Heart left ventricle (tissue), 16 donors: ENCODE data around the gene TMEM135. TPM values are rescaled to one million over a fixed set of nuclear protein-coding genes. Genes with fewer than 3 reads are reported as not detected.

Experiments used
- ATAC-seq, 4 donors: fragments of 200-7000 bp; cut with Tn5 transposase; one replicate each; pipeline ENCODE4 v1.9.1; 2020 to 2022; ENCODE audit warnings: moderate library complexity in 4 of 4, mild to moderate bottlenecking in 3 of 4, moderate number of reproducible peaks in 1 of 4
- DNase-seq, 5 donors: peaks; one replicate each; pipeline ENCODE4 v3.0.0-alpha.2; 2020
- H3K27ac ChIP-seq, 12 donors: fragments of 200-600 bp; sonication (generic) in 4 of 12; one replicate each; pipeline versions ENCODE4 v1.5.0 to v1.8.0; 2016 to 2022; ENCODE audit warnings: mild to moderate bottlenecking in 2 of 12
- H3K27me3 ChIP-seq, 9 donors: fragments of 200-600 bp; sonication (generic) in 2 of 9; one replicate each; pipeline versions ENCODE4 v1.5.1 to v1.8.0; 2016 to 2022; ENCODE audit warnings: mild to moderate bottlenecking in 3 of 9
- H3K36me3 ChIP-seq, 9 donors: fragments of 200-600 bp; sonication (generic) in 2 of 9; one replicate each; pipeline versions ENCODE4 v1.5.0 to v1.8.0; 2018 to 2022; ENCODE audit warnings: mild to moderate bottlenecking in 2 of 9
- H3K4me1 ChIP-seq, 12 donors: fragments of 200-600 bp; sonication (generic) in 4 of 12; one replicate each; pipeline versions ENCODE4 v1.5.0 to v1.8.0; 2016 to 2022; ENCODE audit warnings: mild to moderate bottlenecking in 3 of 12
- H3K4me3 ChIP-seq, 12 donors: fragments of 200-600 bp; sonication (generic) in 4 of 12; one replicate each; pipeline versions ENCODE4 v1.5.0 to v1.8.0; 2017 to 2022; ENCODE audit warnings: mild to moderate bottlenecking in 9 of 12, moderate library complexity in 4 of 12
- H3K9me3 ChIP-seq, 12 donors: fragments of 200-600 bp; sonication (generic) in 4 of 12; one replicate each; pipeline versions ENCODE4 v1.5.0 to v1.8.0; 2016 to 2022; ENCODE audit warnings: mild to moderate bottlenecking in 1 of 12
- CTCF ChIP-seq, 12 donors: fragments of 200-600 bp; sonication (generic) in 4 of 12; IDR thresholded peaks; one replicate each; pipeline versions ENCODE4 v1.5.0 to v1.8.0; 2018 to 2022; ENCODE audit warnings: antibody characterized with exemption in 12 of 12, mild to moderate bottlenecking in 5 of 12
- POLR2A ChIP-seq, 2 donors: fragments of 450-650 bp; IDR thresholded peaks; one replicate each; pipeline ENCODE4 v1.6.1; 2017; ENCODE audit warnings: antibody characterized with exemption in 2 of 2, mild to moderate bottlenecking in 2 of 2, moderate library complexity in 2 of 2
- WGBS, 4 donors: extraction: QIAGEN DNeasy Blood & Tissue Kit in 2 of 4; methylation state at CpG; one replicate each; pipeline versions ENCODE4 v1.1.5 to v1.1.7; 2013 to 2018; 5-methylcytosine and 5-hydroxymethylcytosine counted together
- intact Hi-C, 10 donors: fragments of 100-400 bp; cut with DNase I; formaldehyde crosslinking; loops; one replicate each; pipeline versions ENCODE4 v1.11.1 to v1.14.2; 2022
- polyA plus RNA-seq, 2 donors: library from polyadenylated mRNA; stranded (reverse); fragments of 200-250 nt; gene quantifications; one replicate each; pipeline ENCODE4 v1.2.3, GENCODE V29; 2013
- total RNA-seq, 9 donors: library from RNA; depleted of rRNA in 2 of 9; stranded (reverse); fragments of >200 nt in 2 of 9; fragmentation: NEBNext Ultra II Directional in 3 of 9; extraction: Animal tissue kit (Norgen Biotek cat#: 25700) in 3 of 9; gene quantifications; one replicate each; pipeline versions ENCODE4 v1.1.0 to v1.2.4, GENCODE V29; 2016 to 2023
- donor health status: ischemic (EF 13 %, LVEDD 7.1; RV severe dilation, severe dysfunction).
- donor health status: healthy with polysubstance abuse.
- donor health status: DM: no; HTN: yes; CAD: no.
- donor health status: DM: no; HTN: no; CAD: no.
- donor health status: ischemic (EF 25% LVEDD 6.9; RV normal size, moderate dysfunction).
- donor health status: ischemic (EF 25% LVEDD 5.7; RV mildly dilated, moderate dysfunction).
- donor health status: healthy.
- donor health status: DM: yes; HTN: yes; CAD: no.
- donor health status: ischemic (EF 35%, LVEDD 5.7; RV mildly dilated, moderate dysfunction).
- donor health status: nonischemic (EF 11% LVEDD 7.7; RV severe dilation, severe dysfunction).
- donor health status: DM: yes; HTN: yes; CAD: no.
- donor health status: PGD.
- donor health status: ischemic (EF 29% LVEDD 5.4; RV normal size, mild dysfunction).
- donor health status: nonischemic (EF 23%, LVEDD 6.1; RV moderate dilation, normal function).

TMEM135 gene
- total and polyA plus RNA-seq, 11 donors, result 3.9 to 22.7 (median 14.7) TPM

- Histone ChIP-seq H3K9me3 (no peaks in the 10 kb centered on the region), H3K27me3 (no peaks in the 10 kb centered on the region), H3K36me3 (no peaks in the 10 kb centered on the region), H3K27ac (no peak overlapping the region), H3K4me1 (peaks cover 0 to 9% (median 0%) of the 10 kb centered on the region in 12 donors), H3K4me3 (no peak overlapping the region)
- 96 to 98% (median 97%) methylated on average over 3 of the region's 3 CpGs for WGBS, 4 donors
- no peak for DNase-seq
- no peak for TF ChIP-seq POLR2A (IDR thresholded peaks at IDR 0.05)
- TF ChIP-seq CTCF (IDR thresholded peaks at IDR 0.05), result no peak
- no peak for ATAC-seq
- intact Hi-C loops, result no loop called here
Observed at GRCh38 chr11:87122852-87123251, 85.1 kb downstream of the TMEM135 start.

GRCh38 chr11:87125257-87125656 is 87.5 kb downstream of the TMEM135 start:
- intact Hi-C loops, result no loop called here
- DNase-seq (no peak), ATAC-seq (no peak)
- Histone ChIP-seq H3K4me1 (peaks cover 0 to 9% (median 0%) of the 10 kb centered on the region in 12 donors), H3K4me3 (no peak overlapping the region), H3K27ac (no peak overlapping the region), H3K36me3 (no peaks in the 10 kb centered on the region), H3K27me3 (no peaks in the 10 kb centered on the region), H3K9me3 (no peaks in the 10 kb centered on the region)
- 90 to 97% (median 94%) methylated on average over 2 of the region's 2 CpGs for WGBS, 4 donors
- TF ChIP-seq CTCF (IDR thresholded peaks at IDR 0.05) (no peak), POLR2A (IDR thresholded peaks at IDR 0.05) (no peak)

GRCh38 chr11:87127101-87127500 is 89.4 kb downstream of the TMEM135 start:
- H3K27me3 ChIP-seq, result no peaks in the 10 kb centered on the region
- ATAC-seq, result no peak
- intact Hi-C loops, result no loop called here

DNA sequence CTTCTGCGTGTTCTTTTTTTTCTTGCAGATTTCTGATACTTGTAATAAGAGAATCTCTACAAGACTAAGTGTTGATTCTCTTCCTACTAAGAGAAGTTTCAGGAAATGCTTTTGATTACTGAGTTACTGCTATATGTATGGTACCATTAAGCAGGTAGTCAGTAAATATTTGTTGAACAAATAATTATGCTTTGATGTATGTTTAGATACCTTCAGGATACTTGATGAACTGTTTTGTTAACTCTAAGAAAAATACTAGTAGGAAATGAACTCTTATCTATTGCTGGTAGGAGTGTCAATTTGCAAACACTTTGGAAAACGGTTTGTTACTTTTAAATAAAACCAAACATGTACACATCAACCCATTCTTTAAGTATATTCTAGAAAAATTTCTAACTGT is 90.6 kb downstream of the TMEM135 start:
- Histone ChIP-seq H3K4me3 (no peak overlapping the region), H3K36me3 (no peaks in the 10 kb centered on the region), H3K9me3 (no peaks in the 10 kb centered on the region), H3K27ac (no peak overlapping the region), H3K4me1 (peaks cover 0 to 9% (median 0%) of the 10 kb centered on the region in 12 donors), H3K27me3 (no peaks in the 10 kb centered on the region)
- no peak for ATAC-seq
- 76 to 91% (median 85%) methylated on average over 2 of the region's 2 CpGs for WGBS, 4 donors
- intact Hi-C loops, result no loop called here
- TF ChIP-seq POLR2A (IDR thresholded peaks at IDR 0.05) (no peak), CTCF (IDR thresholded peaks at IDR 0.05) (no peak)
- DNase-seq, result no peak

More at GRCh38 chr11:87127101-87127500, 89.4 kb downstream of the TMEM135 start:
- no peak for DNase-seq
- 75 to 80% (median 77%) methylated on average over 4 of the region's 4 CpGs for WGBS, 4 donors
- Histone ChIP-seq H3K27ac (no peak overlapping the region), H3K9me3 (no peaks in the 10 kb centered on the region), H3K36me3 (no peaks in the 10 kb centered on the region), H3K4me3 (no peak overlapping the region), H3K4me1 (peaks cover 0 to 9% (median 0%) of the 10 kb centered on the region in 12 donors)
- TF ChIP-seq POLR2A (IDR thresholded peaks at IDR 0.05) (no peak), CTCF (IDR thresholded peaks at IDR 0.05) (no peak)
